Smooth muscle cell (in vitro differentiated cells): ENCODE results near the gene TAF11. TPM values are rescaled to one million over a fixed set of nuclear protein-coding genes. Genes with fewer than 3 reads are reported as not detected.
"Not testable (repeated sequence)": the region's sequence is repeated elsewhere in the genome, so short reads cannot be mapped to it uniquely, and the experiment has no call there.

Experiments used
- DNase-seq: peaks from one replicate; lab custom pipeline; 2025; ENCODE audit not compliant: unreplicated experiment; lab: John Stamatoyannopoulos, UW
- H2AFZ ChIP-seq: fragments of 200-600 bp; sonication (generic); 2 replicates; pipeline ENCODE4 v1.6.0; 2016; ENCODE audit warnings: antibody characterized with exemption, low read depth, mild to moderate bottlenecking
- H3F3A ChIP-seq: fragments of 200-600 bp; sonication (generic); 2 replicates; pipeline ENCODE4 v1.6.0; 2017; ENCODE audit warnings: antibody characterized with exemption, low read depth
- H3K27ac ChIP-seq: fragments of 200-600 bp; sonication (generic); 2 replicates; pipeline ENCODE4 v1.5.1; 2016; ENCODE audit warnings: low read depth, mild to moderate bottlenecking
- H3K27me3 ChIP-seq: fragments of 200-600 bp; sonication (generic); 2 replicates; pipeline ENCODE4 v1.6.1; 2016; ENCODE audit warnings: low read depth, mild to moderate bottlenecking
- H3K36me3 ChIP-seq: fragments of 200-600 bp; sonication (generic); 2 replicates; pipeline ENCODE4 v1.5.1; 2016; ENCODE audit warnings: low read depth
- H3K4me1 ChIP-seq: fragments of 200-600 bp; sonication (generic); 2 replicates; pipeline ENCODE4 v1.5.1; 2016; ENCODE audit warnings: low read depth
- H3K4me2 ChIP-seq: fragments of 200-600 bp; sonication (generic); 2 replicates; pipeline ENCODE4 v1.6.0; 2016; ENCODE audit warnings: mild to moderate bottlenecking
- H3K4me3 ChIP-seq: fragments of 200-600 bp; sonication (generic); 2 replicates; pipeline ENCODE4 v1.5.1; 2016; ENCODE audit warnings: mild to moderate bottlenecking
- H3K79me2 ChIP-seq: fragments of 200-600 bp; sonication (generic); 2 replicates; pipeline ENCODE4 v1.6.0; 2016; ENCODE audit warnings: low read depth, mild to moderate bottlenecking
- H3K9ac ChIP-seq: fragments of 200-600 bp; sonication (generic); 2 replicates; pipeline ENCODE4 v1.6.0; 2016; ENCODE audit warnings: low read depth
- H3K9me3 ChIP-seq: fragments of 200-600 bp; sonication (generic); replicated peaks from 2 replicates; pipeline ENCODE4 v1.5.1; 2016; ENCODE audit warnings: low read depth
- H4K20me1 ChIP-seq: fragments of 200-600 bp; sonication (generic); 2 replicates; pipeline ENCODE4 v1.6.0; 2016; ENCODE audit warnings: low read depth
- CTCF ChIP-seq: fragments of 200-600 bp; sonication (generic); IDR thresholded peaks from 2 replicates; pipeline ENCODE4 v1.5.1; 2017; ENCODE audit warnings: borderline replicate concordance, mild to moderate bottlenecking, antibody characterized with exemption; ENCODE audit not compliant: insufficient read depth, poor library complexity, severe bottlenecking
- WGBS: methylation state at CpG from one replicate; pipeline ENCODE4 v1.1.7; 2016; ENCODE audit warnings: low lambda C conversion rate; 5-methylcytosine and 5-hydroxymethylcytosine counted together
- polyA plus RNA-seq: library from polyadenylated mRNA; unstranded; fragments of >200 nt; fragmentation: Nextera tagmentation; extraction: Ambion mirVana; gene quantifications from 2 replicates; pipeline ENCODE4 v1.2.1, GENCODE V29; 2016
- total RNA-seq: library from RNA; depleted of rRNA; stranded (reverse); fragments of >200 nt; gene quantifications from 2 replicates; pipeline ENCODE4 v1.2.3, GENCODE V29; 2014

Gene TAF11
- total and polyA plus RNA-seq, 2 experiments from 2014 or later: 17.2 to 35.3 TPM

GRCh38 chr6:34855463-34855862, 32.4 kb downstream of the TAF11 start:
- no peak overlapping the region for H3K4me2 ChIP-seq
- H3K79me2 ChIP-seq: no peaks in the 10 kb centered on the region
- H3K4me1 ChIP-seq: no peaks in the 10 kb centered on the region
- H3K27ac ChIP-seq: no peak overlapping the region
- no peak overlapping the region for H3K4me3 ChIP-seq
- WGBS: 79% methylated on average over 7 of the region's 7 CpGs
- H3F3A ChIP-seq: no peaks in the 10 kb centered on the region
- H3K27me3 ChIP-seq: no peaks in the 10 kb centered on the region
- no peak overlapping the region for H3K9ac ChIP-seq
- no peak overlapping the region for H2AFZ ChIP-seq
- H3K36me3 ChIP-seq: peaks cover 6% of the 10 kb centered on the region
- no peaks in the 10 kb centered on the region for H3K9me3 ChIP-seq
- peak; percentile 11 for TF ChIP-seq CTCF
- no peak for DNase-seq
- H4K20me1 ChIP-seq: no peaks in the 10 kb centered on the region

- Histone ChIP-seq H3K27me3 (no peaks in the 10 kb centered on the region), H3K27ac (no peak overlapping the region), H3K9me3 (no peaks in the 10 kb centered on the region), H2AFZ (no peak overlapping the region), H3K4me3 (no peak overlapping the region), H3K4me1 (no peaks in the 10 kb centered on the region), H3K36me3 (peaks cover 2% of the 10 kb centered on the region), H3K4me2 (no peak overlapping the region), H3K79me2 (no peaks in the 10 kb centered on the region), H4K20me1 (no peaks in the 10 kb centered on the region), H3K9ac (no peak overlapping the region), H3F3A (no peaks in the 10 kb centered on the region)
- WGBS: 88% methylated on average over 4 of the region's 4 CpGs
- TF ChIP-seq CTCF: no peak
- DNase-seq: no peak
Observed at GRCh38 chr6:34852406-34853085, 35.3 kb downstream of the TAF11 start.

- H3K27ac ChIP-seq: no peak overlapping the region
- H3K36me3 ChIP-seq: no peaks in the 10 kb centered on the region
- H3K27me3 ChIP-seq: no peaks in the 10 kb centered on the region
- H2AFZ ChIP-seq: no peak overlapping the region
- no peak for TF ChIP-seq CTCF
- H3K9me3 ChIP-seq: no peaks in the 10 kb centered on the region
- WGBS: 100% methylated on average over 1 of the region's 1 CpG
- no peaks in the 10 kb centered on the region for H3K4me1 ChIP-seq
- H4K20me1 ChIP-seq: no peaks in the 10 kb centered on the region
- no peak overlapping the region for H3K9ac ChIP-seq
- H3K4me3 ChIP-seq: no peak overlapping the region
- H3F3A ChIP-seq: no peaks in the 10 kb centered on the region
- H3K4me2 ChIP-seq: no peak overlapping the region
- DNase-seq: no peak
- no peaks in the 10 kb centered on the region for H3K79me2 ChIP-seq
Observed at GRCh38 chr6:34851361-34851760, 36.5 kb downstream of the TAF11 start.

- H3K27me3 ChIP-seq, H3K79me2 ChIP-seq, H3K4me1 ChIP-seq, H3K36me3 ChIP-seq, H3K9me3 ChIP-seq, H3K9ac ChIP-seq, H3K4me3 ChIP-seq, H4K20me1 ChIP-seq, H3K4me2 ChIP-seq, H2AFZ ChIP-seq, DNase-seq, H3K27ac ChIP-seq, H3F3A ChIP-seq: not testable (repeated sequence)
- 97% methylated on average over 6 of the region's 6 CpGs for WGBS
Observed at GRCh38 chr6:34849066-34849465, 38.8 kb downstream of the TAF11 start.
